Astrocyte of the spinal cord (primary cell): ENCODE results near the gene PLAAT2.
"Not testable (repeated sequence)": the region's sequence is repeated elsewhere in the genome, so short reads cannot be mapped to it uniquely, and the experiment has no call there.

Experiments
- DNase-seq: peaks from one replicate; pipeline ENCODE4 v3.0.0; 2011; ENCODE audit warnings: low read depth, low spot score
- H3K4me3 ChIP-seq: 2 replicates; pipeline ENCODE4 v1.5.1; 2011; ENCODE audit warnings: low read depth, mild to moderate bottlenecking, low read length, moderate library complexity
- in situ Hi-C: cut with HindIII; loops from 2 replicates; pipeline ENCODE4 v1.10.0; 2017; ENCODE audit warnings: low sequenced_read_pairs
- TF ChIP-seq, protein P1 (sequence below): IDR thresholded peaks from 2 replicates; pipeline ENCODE4 v1.5.1; 2012; ENCODE audit warnings: low read depth, mild to moderate bottlenecking, low read length, inconsistent platforms

Gene PLAAT2

DNA sequence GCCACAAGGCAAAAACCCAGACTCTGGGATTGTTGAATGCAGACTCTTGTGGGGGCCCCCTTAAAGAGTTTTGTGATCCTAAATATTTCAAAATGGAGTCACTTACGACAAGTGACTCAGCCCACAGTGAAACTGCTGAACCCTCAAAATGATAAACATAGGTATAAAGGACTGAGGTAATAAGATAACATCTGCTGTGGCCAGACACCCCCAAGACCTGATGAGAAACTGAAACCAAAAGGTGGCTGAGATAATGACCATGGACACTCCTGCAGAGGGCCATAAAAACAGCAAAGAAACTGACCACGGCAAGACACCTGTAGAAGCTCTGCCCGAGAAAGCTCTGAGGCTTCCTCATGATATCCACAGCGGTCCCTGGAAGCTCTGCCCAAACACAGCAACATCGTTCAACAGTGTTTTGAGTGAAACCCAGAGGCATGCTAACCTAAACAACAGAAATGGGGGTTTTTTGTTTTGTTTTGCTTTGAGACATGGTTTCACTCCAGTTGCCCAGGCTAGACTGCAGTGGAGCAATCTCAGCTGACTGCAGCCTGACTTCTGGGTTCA is 28.2 kb downstream of the PLAAT2 start:
- TF ChIP-seq, protein P1, sequence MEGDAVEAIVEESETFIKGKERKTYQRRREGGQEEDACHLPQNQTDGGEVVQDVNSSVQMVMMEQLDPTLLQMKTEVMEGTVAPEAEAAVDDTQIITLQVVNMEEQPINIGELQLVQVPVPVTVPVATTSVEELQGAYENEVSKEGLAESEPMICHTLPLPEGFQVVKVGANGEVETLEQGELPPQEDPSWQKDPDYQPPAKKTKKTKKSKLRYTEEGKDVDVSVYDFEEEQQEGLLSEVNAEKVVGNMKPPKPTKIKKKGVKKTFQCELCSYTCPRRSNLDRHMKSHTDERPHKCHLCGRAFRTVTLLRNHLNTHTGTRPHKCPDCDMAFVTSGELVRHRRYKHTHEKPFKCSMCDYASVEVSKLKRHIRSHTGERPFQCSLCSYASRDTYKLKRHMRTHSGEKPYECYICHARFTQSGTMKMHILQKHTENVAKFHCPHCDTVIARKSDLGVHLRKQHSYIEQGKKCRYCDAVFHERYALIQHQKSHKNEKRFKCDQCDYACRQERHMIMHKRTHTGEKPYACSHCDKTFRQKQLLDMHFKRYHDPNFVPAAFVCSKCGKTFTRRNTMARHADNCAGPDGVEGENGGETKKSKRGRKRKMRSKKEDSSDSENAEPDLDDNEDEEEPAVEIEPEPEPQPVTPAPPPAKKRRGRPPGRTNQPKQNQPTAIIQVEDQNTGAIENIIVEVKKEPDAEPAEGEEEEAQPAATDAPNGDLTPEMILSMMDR = no peak
- no peak for DNase-seq
- no peak overlapping the region for H3K4me3 ChIP-seq
- in situ Hi-C loops = no loop called here

DNA sequence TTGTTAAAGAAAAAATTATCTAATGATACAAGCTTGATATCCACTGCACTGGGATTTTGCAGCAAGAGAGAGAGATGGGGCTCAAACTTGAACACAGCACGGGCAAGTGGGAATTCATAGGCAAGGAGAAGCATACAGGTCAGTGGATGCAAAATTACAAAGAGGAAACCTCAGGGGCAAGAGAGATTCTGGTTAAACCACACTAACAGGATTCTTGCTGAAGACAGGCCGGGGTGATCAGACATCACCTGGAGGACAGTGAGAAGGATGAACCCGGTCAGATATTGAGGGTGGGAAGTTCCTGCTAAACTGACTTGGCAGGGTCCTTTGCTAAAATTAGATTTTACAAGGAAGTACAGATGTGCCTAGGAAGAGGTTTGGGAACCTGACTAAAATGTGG is 29.1 kb downstream of the PLAAT2 start:
- in situ Hi-C loops = no loop called here
- H3K4me3 ChIP-seq = no peak overlapping the region
- TF ChIP-seq, protein P1 = no peak
- no peak for DNase-seq

DNA sequence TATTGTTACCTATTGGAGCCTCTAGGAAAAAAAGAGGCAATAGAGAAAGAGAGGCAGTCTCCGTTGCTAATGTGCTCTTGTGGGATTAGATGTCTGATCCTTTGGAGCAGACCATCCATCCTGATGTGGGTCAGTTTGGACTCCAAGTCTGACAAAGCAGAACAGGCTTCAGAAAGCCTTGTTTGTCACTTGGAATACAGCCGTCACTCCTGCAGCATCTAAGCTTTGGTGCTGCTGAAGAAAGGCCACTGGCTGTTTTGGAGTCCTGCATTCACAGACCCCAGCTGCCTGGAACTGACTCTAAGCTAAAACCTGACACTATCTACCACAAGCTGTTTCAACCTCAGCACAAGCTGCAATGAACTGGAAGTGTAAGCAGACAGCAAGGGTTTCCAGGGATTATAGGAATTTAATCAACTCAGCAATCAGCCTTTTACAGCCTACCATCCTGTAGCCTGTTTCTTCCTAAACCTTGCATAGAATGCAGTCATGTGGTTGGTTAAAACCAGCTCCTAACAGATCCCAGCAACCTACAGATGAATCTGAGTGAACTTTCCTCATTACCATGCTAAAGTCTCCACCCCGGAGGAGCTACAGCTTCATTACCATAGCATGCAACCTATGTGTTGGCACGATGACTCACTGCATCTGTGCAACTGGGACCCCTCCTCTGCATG is 30.2 kb downstream of the PLAAT2 start:
- no peak for DNase-seq
- TF ChIP-seq, protein P1 = no peak
- no peak overlapping the region for H3K4me3 ChIP-seq
- in situ Hi-C loops = no loop called here

DNA sequence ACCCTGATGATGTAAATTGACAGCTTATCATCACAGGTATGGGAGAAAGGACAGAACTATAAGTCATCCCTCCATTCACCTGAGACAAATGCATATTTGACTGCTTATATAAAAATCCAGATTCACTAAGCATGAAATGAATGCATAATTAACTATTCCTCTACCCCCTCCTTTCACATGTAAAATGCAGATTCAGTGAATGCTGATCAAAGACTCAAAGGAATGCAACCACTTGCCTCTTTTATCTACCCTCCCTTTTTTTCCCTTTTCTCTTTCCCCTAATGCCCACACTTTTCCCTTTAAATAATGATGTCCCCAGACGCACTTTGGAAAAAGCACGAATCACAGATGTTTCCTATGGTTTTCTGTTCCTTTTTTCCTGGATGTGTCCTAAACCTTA is 31.1 kb downstream of the PLAAT2 start:
- H3K4me3 ChIP-seq = no peak overlapping the region
- no peak for DNase-seq
- TF ChIP-seq, protein P1 = no peak
- in situ Hi-C loops = no loop called here

DNA sequence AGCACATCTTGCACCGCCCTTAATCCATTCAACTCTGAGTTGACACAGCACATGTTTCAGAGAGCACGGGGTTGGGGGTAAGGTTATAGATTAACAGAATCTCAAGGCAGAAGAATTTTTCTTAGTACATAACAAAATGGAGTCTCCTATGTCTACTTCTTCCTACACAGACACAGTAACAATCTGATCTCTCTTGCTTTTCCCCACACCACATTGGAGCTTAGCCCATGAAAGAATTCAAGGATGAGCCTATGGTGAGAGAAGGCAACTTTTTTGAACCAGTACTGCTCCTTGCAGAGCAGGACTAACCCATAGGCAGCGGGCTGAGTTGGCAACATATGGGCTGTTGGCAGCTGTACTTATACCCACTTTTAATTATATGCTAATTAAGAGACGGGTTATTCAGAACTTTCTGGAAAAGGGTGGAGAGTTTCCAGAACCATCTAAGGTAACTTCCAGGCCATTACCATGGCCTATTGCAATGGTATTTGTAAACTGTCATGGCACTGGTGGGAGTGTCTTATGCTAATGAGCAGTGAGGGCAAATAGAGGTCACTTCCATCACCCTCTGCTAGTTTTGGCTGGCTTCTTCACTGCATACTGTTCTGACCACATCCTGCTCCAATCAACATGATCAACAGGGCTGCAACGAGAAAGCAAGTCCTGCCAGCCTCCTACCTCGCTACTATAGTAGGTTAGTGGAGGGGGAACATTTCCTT is 31.9 kb downstream of the PLAAT2 start:
- in situ Hi-C loops, H3K4me3 ChIP-seq: not testable (repeated sequence)
- DNase-seq = peak; percentile 92

DNA sequence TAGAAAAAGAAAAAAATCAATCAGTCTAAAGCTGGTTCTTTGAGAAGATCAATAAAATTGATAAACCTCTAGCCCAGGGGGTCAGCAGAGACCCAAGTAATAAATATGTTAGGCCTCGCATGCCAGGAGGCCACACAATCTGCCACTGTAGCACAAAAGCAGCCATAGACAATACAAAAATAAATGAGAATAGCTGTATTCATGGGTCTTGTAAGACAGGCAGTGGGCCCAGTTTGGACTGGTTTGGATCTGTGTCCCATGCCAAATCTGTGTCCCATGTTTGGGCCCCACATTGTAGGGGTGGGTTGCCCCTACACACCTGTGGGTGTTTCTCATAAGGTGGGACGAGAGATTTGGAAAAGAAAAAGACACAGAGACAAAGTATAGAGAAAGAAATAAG is 33.2 kb downstream of the PLAAT2 start:
- in situ Hi-C loops = no loop called here
- DNase-seq = no peak
- no peak overlapping the region for H3K4me3 ChIP-seq
- TF ChIP-seq, protein P1 = no peak

DNA sequence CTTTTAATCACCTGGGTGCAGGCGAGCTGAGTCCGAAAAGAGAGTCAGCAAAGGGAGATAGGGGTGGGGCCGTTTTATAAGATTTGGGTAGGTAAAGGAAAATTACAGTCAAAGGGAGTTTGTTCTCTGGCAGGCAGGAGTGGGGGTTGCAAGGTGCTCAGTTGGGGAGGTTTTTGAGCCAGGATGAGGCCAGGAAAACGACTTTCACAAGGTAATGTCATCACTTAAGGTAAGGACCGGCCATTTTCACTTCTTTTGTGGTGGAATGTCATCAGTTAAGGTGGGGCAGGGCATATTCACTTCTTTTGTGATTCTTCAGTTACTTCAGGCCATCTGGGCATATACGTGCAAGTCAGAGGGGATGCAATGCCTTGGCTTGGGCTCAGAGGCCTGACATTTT is 33.8 kb downstream of the PLAAT2 start:
- DNase-seq, in situ Hi-C loops, H3K4me3 ChIP-seq: not testable (repeated sequence)

DNA sequence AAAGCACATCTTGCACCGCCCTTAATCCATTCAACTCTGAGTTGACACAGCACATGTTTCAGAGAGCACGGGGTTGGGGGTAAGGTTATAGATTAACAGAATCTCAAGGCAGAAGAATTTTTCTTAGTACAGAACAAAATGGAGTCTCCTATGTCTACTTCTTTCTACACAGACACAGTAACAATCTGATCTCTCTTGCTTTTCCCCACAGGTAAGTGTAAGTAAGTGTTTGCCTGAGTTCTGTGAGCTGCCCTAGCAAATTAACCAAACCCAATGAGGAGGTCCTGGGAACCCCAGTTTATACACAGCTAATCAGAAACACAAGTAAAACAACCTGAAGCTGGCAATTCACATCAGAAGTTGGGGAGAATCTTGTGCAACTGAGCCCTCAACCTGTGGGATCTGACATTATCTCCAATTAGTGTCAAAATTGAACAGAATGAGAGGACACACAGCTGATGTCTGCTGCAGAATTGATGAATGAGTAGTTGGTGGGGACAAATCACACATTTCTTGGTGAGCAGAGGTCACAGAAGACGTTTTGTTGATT is 34.4 kb downstream of the PLAAT2 start:
- H3K4me3 ChIP-seq, in situ Hi-C loops, DNase-seq: not testable (repeated sequence)

DNA sequence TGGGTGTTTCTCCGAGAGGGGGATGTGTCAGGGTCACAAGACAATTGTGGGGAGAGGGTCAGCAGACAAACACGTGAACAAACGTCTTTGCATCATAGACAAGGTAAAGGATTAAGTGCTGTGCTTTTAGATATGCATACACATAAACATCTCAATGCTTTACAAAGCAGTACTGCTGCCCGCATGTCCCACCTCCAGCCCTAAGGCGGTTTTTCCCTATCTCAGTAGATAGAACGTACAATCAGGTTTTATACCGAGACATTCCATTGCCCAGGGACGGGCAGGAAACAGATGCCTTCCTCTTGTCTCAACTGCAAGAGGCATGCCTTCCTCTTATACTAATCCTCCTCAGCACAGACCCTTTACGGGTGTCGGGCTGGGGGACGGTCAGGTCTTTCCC is 35.0 kb downstream of the PLAAT2 start:
- DNase-seq, in situ Hi-C loops, H3K4me3 ChIP-seq: not testable (repeated sequence)
